ENCODE data around the gene HEXA.

The HEXA gene

DNA sequence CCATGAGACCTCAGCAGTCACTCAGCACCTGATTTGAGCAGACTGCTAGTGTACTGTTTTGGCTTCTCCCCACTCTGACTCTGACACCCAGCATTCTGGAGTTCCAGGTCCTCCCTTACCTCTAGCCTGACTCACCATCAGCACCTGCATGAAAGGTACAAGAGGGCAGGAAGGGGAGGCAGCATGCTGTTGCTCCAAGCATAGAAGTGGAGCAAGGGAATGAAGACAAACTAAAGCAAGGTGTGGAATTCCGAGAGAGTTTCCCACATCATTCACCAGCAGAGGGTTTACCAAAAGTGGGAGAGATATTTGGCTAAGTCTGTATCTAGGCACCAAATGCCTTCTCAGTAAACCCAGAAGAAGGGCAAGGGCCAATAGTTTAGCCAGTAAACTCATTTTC is 21.3 kb downstream of the HEXA start:
- Histone ChIP-seq H3K27ac (no peak overlapping the region), H3K9ac (no peak overlapping the region), H3K27me3 (ENCODE audit: insufficient read depth, low read depth) (no peaks in the 10 kb centered on the region), H2AFZ (ENCODE audit: low read depth) (no peak overlapping the region), H3K4me1 (ENCODE audit: low read depth, poor library complexity, severe bottlenecking) (no peaks in the 10 kb centered on the region), H3K36me3 (ENCODE audit: insufficient read depth) (0 out of 2 replicates have a peak, but pooled peaks cover 3% of the 10 kb centered on the region), H3K79me2 (ENCODE audit: insufficient read depth, low read depth) (no peaks in the 10 kb centered on the region), H3K4me2 (no peak overlapping the region), H3K4me3 (IDR thresholded peaks at IDR 0.05; ENCODE audit: insufficient read depth, low read depth, low read length) (no peak overlapping the region), H4K20me1 (ENCODE audit: insufficient read depth) (no peaks in the 10 kb centered on the region)
- TF ChIP-seq, protein P1, sequence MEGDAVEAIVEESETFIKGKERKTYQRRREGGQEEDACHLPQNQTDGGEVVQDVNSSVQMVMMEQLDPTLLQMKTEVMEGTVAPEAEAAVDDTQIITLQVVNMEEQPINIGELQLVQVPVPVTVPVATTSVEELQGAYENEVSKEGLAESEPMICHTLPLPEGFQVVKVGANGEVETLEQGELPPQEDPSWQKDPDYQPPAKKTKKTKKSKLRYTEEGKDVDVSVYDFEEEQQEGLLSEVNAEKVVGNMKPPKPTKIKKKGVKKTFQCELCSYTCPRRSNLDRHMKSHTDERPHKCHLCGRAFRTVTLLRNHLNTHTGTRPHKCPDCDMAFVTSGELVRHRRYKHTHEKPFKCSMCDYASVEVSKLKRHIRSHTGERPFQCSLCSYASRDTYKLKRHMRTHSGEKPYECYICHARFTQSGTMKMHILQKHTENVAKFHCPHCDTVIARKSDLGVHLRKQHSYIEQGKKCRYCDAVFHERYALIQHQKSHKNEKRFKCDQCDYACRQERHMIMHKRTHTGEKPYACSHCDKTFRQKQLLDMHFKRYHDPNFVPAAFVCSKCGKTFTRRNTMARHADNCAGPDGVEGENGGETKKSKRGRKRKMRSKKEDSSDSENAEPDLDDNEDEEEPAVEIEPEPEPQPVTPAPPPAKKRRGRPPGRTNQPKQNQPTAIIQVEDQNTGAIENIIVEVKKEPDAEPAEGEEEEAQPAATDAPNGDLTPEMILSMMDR (conservative IDR thresholded peaks at IDR 0.05; ENCODE audit: low read depth, low read length): no peak

DNA sequence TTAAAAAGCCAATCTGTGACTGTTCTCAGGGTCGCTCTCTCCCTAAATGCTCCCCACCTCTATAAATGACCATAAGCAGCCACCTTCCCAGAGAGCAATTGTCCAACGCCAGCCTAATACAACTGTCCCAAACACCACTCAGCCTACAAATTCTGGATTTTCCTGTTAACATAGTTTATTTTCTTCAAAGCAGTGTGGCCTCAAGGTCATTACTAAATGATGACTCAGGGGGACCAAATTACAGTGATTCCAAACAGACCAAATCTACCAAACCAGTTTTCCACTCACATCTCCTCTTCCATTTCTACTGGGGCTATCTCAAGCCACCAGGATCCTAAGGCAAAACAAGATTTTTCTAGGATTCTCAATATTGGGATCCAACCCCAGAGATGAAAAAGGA is 22.5 kb downstream of the HEXA start:
- no peaks in the 10 kb centered on the region for H3K27me3 ChIP-seq (ENCODE audit: insufficient read depth, low read depth)
- no peak overlapping the region for H3K9ac ChIP-seq
- H4K20me1 ChIP-seq (ENCODE audit: insufficient read depth): no peaks in the 10 kb centered on the region
- H3K79me2 ChIP-seq (ENCODE audit: insufficient read depth, low read depth): no peaks in the 10 kb centered on the region
- H2AFZ ChIP-seq (ENCODE audit: low read depth): no peak overlapping the region
- H3K27ac ChIP-seq: no peak overlapping the region
- H3K36me3 ChIP-seq (ENCODE audit: insufficient read depth): 0 out of 2 replicates have a peak, but pooled peaks cover 3% of the 10 kb centered on the region
- H3K4me2 ChIP-seq: no peak overlapping the region
- H3K4me3 ChIP-seq (IDR thresholded peaks at IDR 0.05; ENCODE audit: insufficient read depth, low read depth, low read length): no peak overlapping the region
- TF ChIP-seq, protein P1 (conservative IDR thresholded peaks at IDR 0.05; ENCODE audit: low read depth, low read length): no peak
- no peaks in the 10 kb centered on the region for H3K4me1 ChIP-seq (ENCODE audit: low read depth, poor library complexity, severe bottlenecking)

DNA sequence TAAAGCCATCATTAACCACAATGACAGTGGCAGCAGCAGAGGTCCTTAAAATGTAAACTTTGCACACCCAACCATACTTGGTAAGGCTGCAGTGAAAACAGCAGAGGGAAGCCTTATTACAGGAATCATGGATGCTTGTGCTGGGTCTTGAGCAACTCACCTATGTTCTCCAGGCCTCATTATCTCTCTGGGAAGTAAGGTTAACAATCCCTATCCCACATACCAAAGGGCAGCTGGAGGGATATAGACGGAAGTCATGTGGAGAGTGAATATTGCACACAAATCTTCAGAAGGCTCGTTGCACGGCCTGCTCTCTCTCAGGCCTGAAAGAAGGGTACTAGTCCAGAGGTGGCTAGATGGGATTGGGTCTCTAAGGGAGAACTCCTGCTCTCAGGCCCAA is 30.0 kb downstream of the HEXA start:
- H3K4me2 ChIP-seq: no peak overlapping the region
- H4K20me1 ChIP-seq (ENCODE audit: insufficient read depth): no peaks in the 10 kb centered on the region
- H3K4me1 ChIP-seq (ENCODE audit: low read depth, poor library complexity, severe bottlenecking): no peaks in the 10 kb centered on the region
- H3K27me3 ChIP-seq (ENCODE audit: insufficient read depth, low read depth): no peaks in the 10 kb centered on the region
- H3K4me3 ChIP-seq (IDR thresholded peaks at IDR 0.05; ENCODE audit: insufficient read depth, low read depth, low read length): no peak overlapping the region
- H3K36me3 ChIP-seq (ENCODE audit: insufficient read depth): no peaks in the 10 kb centered on the region
- H3K27ac ChIP-seq: no peak overlapping the region
- no peak overlapping the region for H2AFZ ChIP-seq (ENCODE audit: low read depth)
- no peaks in the 10 kb centered on the region for H3K79me2 ChIP-seq (ENCODE audit: insufficient read depth, low read depth)
- no peak overlapping the region for H3K9ac ChIP-seq
- TF ChIP-seq, protein P1 (conservative IDR thresholded peaks at IDR 0.05; ENCODE audit: low read depth, low read length): no peak

DNA sequence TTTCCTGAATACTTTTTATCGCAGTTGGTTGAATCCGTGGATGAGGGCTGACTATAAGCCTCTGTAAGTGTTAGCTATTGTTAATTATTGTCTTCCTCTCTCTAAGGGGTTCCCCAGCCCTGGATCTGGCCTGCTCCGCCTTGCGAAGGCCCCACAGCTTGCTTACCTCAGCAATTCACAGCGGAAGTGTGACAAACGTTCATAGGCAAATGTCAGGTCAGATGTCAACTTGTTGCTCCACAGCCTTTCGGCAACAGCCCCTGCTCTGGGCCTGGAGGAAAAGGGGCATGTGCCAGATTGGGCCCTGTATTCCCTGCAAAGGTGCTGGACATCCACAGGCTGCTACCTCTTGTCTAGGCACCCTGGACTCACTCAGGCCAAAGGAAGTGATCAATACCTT is 30.5 kb downstream of the HEXA start:
- Histone ChIP-seq H3K4me3 (IDR thresholded peaks at IDR 0.05; ENCODE audit: insufficient read depth, low read depth, low read length) (no peak overlapping the region), H3K36me3 (ENCODE audit: insufficient read depth) (no peaks in the 10 kb centered on the region), H3K9ac (no peak overlapping the region), H3K27ac (no peak overlapping the region), H4K20me1 (ENCODE audit: insufficient read depth) (no peaks in the 10 kb centered on the region), H2AFZ (ENCODE audit: low read depth) (no peak overlapping the region), H3K27me3 (ENCODE audit: insufficient read depth, low read depth) (no peaks in the 10 kb centered on the region), H3K4me2 (no peak overlapping the region), H3K79me2 (ENCODE audit: insufficient read depth, low read depth) (no peaks in the 10 kb centered on the region), H3K4me1 (ENCODE audit: low read depth, poor library complexity, severe bottlenecking) (no peaks in the 10 kb centered on the region)
- TF ChIP-seq, protein P1 (conservative IDR thresholded peaks at IDR 0.05; ENCODE audit: low read depth, low read length): no peak

Data from KMS-11 (cell line).